Measurements from ENCODE around the gene SLC27A4. TPM values are rescaled to one million over a fixed set of nuclear protein-coding genes. Genes with fewer than 3 reads are reported as not detected.

The SLC27A4 gene
- total RNA-seq, 1 donor from 2014 or later = 23.0 TPM

DNA sequence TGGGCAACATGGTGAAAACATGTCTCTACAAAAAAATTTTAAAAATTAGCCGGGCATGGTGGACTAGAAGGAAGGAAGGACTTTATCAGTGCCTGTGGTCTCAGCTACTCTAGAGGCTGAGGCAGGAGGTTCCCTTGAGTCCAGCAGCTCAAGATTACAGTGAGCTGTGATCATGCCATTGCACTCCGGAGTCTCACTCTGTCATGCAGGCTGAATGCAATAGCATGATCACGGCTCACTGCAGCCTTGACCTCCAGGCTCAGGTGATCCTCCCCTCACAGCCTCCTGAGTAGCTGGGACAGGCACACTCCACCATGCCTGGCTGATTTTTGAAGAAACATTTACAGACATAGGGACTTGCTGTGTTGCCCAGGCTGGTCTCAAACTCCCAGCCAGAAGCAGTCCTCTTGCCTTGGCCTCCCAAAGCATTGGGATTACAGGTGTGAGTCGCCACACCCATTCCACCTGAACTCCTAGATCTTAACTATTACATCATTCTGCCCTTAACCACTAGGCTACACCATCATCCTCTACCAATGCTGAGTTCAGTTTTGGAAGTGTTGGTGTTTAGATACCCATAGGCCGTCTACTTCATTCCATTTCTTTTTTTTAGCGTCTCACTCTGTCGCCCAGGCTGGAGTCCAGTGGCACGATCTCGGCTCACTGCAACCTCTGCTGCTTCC is 28.8 kb downstream of the SLC27A4 start:
- Mint-ChIP-seq H3K27me3 (ENCODE audit: unreplicated experiment) (peaks cover 7% of the 10 kb centered on the region), H3K4me1 (ENCODE audit: unreplicated experiment) (peaks cover 34% of the 10 kb centered on the region), H3K36me3 (ENCODE audit: low read depth, unreplicated experiment) (peaks cover 11% of the 10 kb centered on the region), H3K9me3 (ENCODE audit: unreplicated experiment) (no peaks in the 10 kb centered on the region), H3K4me3 (ENCODE audit: unreplicated experiment) (no peak overlapping the region), H3K27ac (ENCODE audit: unreplicated experiment) (no peak overlapping the region)
- DNase-seq (ENCODE audit: low spot score) = no peak
- TF ChIP-seq, protein P1, sequence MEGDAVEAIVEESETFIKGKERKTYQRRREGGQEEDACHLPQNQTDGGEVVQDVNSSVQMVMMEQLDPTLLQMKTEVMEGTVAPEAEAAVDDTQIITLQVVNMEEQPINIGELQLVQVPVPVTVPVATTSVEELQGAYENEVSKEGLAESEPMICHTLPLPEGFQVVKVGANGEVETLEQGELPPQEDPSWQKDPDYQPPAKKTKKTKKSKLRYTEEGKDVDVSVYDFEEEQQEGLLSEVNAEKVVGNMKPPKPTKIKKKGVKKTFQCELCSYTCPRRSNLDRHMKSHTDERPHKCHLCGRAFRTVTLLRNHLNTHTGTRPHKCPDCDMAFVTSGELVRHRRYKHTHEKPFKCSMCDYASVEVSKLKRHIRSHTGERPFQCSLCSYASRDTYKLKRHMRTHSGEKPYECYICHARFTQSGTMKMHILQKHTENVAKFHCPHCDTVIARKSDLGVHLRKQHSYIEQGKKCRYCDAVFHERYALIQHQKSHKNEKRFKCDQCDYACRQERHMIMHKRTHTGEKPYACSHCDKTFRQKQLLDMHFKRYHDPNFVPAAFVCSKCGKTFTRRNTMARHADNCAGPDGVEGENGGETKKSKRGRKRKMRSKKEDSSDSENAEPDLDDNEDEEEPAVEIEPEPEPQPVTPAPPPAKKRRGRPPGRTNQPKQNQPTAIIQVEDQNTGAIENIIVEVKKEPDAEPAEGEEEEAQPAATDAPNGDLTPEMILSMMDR (IDR thresholded peaks at IDR 0.05; ENCODE audit: unreplicated experiment) = no peak

DNA sequence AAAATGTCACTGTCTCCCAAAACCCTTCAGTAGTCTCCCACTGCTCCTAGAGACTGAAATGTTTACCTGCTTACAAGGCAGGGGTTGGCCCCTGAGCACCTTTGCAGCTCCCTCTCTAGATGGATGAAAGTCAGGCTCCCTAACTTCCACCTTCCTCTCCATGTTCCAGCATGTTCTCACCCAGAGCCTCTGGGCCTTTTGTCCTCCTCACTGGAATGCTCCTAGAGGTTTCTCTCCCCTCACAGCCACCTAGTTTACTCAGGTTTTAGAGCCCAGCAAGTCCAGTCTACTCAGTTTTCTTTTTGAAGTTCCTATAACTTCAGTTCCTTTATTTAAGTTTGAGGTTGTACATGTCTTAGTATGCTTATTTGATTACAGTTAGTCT is 30.0 kb downstream of the SLC27A4 start:
- H3K4me1 Mint-ChIP-seq (ENCODE audit: unreplicated experiment) = peaks cover 33% of the 10 kb centered on the region
- H3K27me3 Mint-ChIP-seq (ENCODE audit: unreplicated experiment) = peaks cover 7% of the 10 kb centered on the region
- TF ChIP-seq, protein P1 (IDR thresholded peaks at IDR 0.05; ENCODE audit: unreplicated experiment) = no peak
- no peak for DNase-seq (ENCODE audit: low spot score)
- peak overlapping the region; percentile 92 for H3K27ac Mint-ChIP-seq (ENCODE audit: unreplicated experiment)
- H3K9me3 Mint-ChIP-seq (ENCODE audit: unreplicated experiment) = no peaks in the 10 kb centered on the region
- peak overlapping the region; percentile 93 for H3K4me3 Mint-ChIP-seq (ENCODE audit: unreplicated experiment)
- H3K36me3 Mint-ChIP-seq (ENCODE audit: low read depth, unreplicated experiment) = peaks cover 11% of the 10 kb centered on the region

DNA sequence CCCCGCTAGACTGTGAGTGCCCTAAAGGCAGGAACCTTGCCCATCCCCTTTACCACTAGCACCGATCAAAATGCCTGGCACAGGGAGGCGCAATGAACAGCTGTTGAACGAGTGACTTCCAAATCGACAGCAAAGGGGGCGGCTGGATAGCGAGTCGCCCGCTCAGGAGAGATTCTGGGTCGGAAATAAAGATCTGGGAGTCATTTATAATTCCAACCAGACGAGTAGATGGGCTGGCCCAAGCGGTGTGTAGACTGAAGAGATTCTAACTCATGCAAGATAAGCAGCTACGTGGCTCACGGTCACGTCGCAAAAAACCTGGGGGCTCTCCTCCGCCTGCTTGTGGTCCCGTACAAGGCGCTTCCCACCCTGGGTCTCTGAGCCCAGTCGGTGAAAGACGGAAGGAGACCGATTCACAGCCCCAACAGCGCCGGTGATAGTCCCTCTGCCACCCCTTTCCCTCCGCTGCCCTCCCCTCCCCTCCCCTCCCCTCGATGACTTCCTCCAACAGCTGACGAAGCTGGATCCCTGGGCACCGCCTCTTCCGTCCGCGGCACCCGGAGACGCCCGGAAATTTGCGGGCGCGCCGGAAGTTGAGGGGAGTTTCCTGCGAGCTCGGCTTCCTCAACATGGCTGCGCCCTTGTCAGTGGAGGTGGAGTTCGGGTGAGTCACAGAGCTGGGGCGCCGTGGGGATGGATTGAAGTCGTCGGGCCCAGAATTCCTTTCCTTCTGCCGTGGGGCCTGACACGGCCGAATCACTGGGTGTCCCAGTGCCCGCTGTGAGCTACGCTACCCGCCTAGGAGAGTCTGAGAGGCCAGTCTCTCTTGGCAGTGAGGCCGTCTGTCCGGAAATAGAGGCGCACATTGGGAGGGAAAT is 30.7 kb downstream of the SLC27A4 start, which contains the start of gene URM1:
Gene URM1 (plus strand): TSS at position 623 of the 878 bp plus-strand sequence. CDS start 7 bp downstream, at position 630.
- peak; percentile 91 for DNase-seq (ENCODE audit: low spot score)
- TF ChIP-seq, protein P1 (IDR thresholded peaks at IDR 0.05; ENCODE audit: unreplicated experiment) = no peak
- H3K27ac Mint-ChIP-seq (ENCODE audit: unreplicated experiment) = peak within 1 kb of the TSS; percentile 92
- H3K4me3 Mint-ChIP-seq (ENCODE audit: unreplicated experiment) = peak within 1 kb of the TSS; percentile 93
- H3K4me1 Mint-ChIP-seq (ENCODE audit: unreplicated experiment) = peaks cover 32% of the 10 kb centered on the region
- H3K36me3 Mint-ChIP-seq (ENCODE audit: low read depth, unreplicated experiment) = peaks cover 11% of the 10 kb centered on the region
- peaks cover 5% of the 10 kb centered on the region for H3K27me3 Mint-ChIP-seq (ENCODE audit: unreplicated experiment)
- no peaks in the 10 kb centered on the region for H3K9me3 Mint-ChIP-seq (ENCODE audit: unreplicated experiment)

DNA sequence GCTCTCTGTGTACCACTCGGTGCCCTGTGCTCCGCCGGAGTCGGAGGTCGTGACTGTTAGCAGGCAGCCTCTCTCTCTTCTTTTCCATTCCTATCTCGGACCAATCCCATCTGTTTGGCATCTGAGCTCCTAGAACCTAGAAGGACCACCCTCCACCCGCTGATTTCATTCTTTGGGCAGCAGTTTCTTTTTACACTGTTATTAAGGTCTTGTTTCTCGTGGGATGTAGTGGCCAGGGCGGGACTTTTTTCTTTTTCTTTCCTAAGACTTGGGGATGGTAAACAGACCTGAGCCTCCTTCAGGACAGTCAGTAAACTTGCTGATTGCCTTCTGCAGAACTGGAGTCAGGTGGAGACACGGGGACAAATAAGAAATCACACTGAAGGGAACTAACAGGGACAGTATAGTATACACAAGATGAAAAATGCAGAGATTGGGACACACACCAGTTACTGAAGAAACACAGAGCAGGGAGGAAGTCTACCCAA is 31.3 kb downstream of the SLC27A4 start:
- Mint-ChIP-seq H3K36me3 (ENCODE audit: low read depth, unreplicated experiment) (peaks cover 11% of the 10 kb centered on the region), H3K9me3 (ENCODE audit: unreplicated experiment) (no peaks in the 10 kb centered on the region), H3K27me3 (ENCODE audit: unreplicated experiment) (peaks cover 5% of the 10 kb centered on the region), H3K4me1 (ENCODE audit: unreplicated experiment) (peaks cover 32% of the 10 kb centered on the region), H3K4me3 (ENCODE audit: unreplicated experiment) (peak overlapping the region; percentile 93), H3K27ac (ENCODE audit: unreplicated experiment) (peak overlapping the region; percentile 92)
- TF ChIP-seq, protein P1 (IDR thresholded peaks at IDR 0.05; ENCODE audit: unreplicated experiment) = no peak
- no peak for DNase-seq (ENCODE audit: low spot score)

All from endothelial cell (in vitro differentiated cells).